Measurements from ENCODE around the gene CTSO.
"Not testable (repeated sequence)": the region's sequence is repeated elsewhere in the genome, so short reads cannot be mapped to it uniquely, and the experiment has no call there.

The CTSO gene

GRCh38 chr4:155899891-155900290 is 53.8 kb downstream of the CTSO start:
- TF ChIP-seq CSDC2 (CRISPR knock-in tag; IDR thresholded peaks at IDR 0.05) (no peak), ISL1 (CRISPR knock-in tag; IDR thresholded peaks at IDR 0.05) (peak; percentile 68)
- no peak for ATAC-seq

GRCh38 chr4:155898371-155898770 is 55.3 kb downstream of the CTSO start:
- not testable (repeated sequence) for ATAC-seq

GRCh38 chr4:155891058-155891457 is 62.6 kb downstream of the CTSO start:
- ATAC-seq: no peak
- TF ChIP-seq PATZ1 (CRISPR knock-in tag; IDR thresholded peaks at IDR 0.05; ENCODE audit: borderline replicate concordance) (no peak), ESRRG (CRISPR knock-in tag; IDR thresholded peaks at IDR 0.05) (no peak)

GRCh38 chr4:155889946-155890345 is 63.7 kb downstream of the CTSO start:
- ATAC-seq: no peak
- TF ChIP-seq CSRNP3 (CRISPR knock-in tag; IDR thresholded peaks at IDR 0.05) (no peak), SNAI2 (CRISPR knock-in tag; IDR thresholded peaks at IDR 0.05) (no peak), ESRRG (CRISPR knock-in tag; IDR thresholded peaks at IDR 0.05) (no peak), ZFP30 (CRISPR knock-in tag; IDR thresholded peaks at IDR 0.05) (no peak), ARNTL (CRISPR knock-in tag; IDR thresholded peaks at IDR 0.05; ENCODE audit: borderline replicate concordance, low read depth) (no peak), ZFP3 (CRISPR knock-in tag; IDR thresholded peaks at IDR 0.05) (no peak), ZNF8 (CRISPR knock-in tag; IDR thresholded peaks at IDR 0.05) (no peak), ISL1 (CRISPR knock-in tag; IDR thresholded peaks at IDR 0.05) (no peak), PATZ1 (CRISPR knock-in tag; IDR thresholded peaks at IDR 0.05; ENCODE audit: borderline replicate concordance) (no peak), TSHZ2 (CRISPR knock-in tag; IDR thresholded peaks at IDR 0.05) (no peak), POU6F1 (CRISPR knock-in tag; IDR thresholded peaks at IDR 0.05; ENCODE audit: borderline replicate concordance, low read depth) (no peak), CSDC2 (CRISPR knock-in tag; IDR thresholded peaks at IDR 0.05) (no peak), RARB (CRISPR knock-in tag; IDR thresholded peaks at IDR 0.05) (no peak), ZNF565 (CRISPR knock-in tag; conservative IDR thresholded peaks at IDR 0.05; ENCODE audit: low read depth) (no peak), TOX (CRISPR knock-in tag; IDR thresholded peaks at IDR 0.05; ENCODE audit: borderline replicate concordance) (no peak)

- TF ChIP-seq ISL1 (CRISPR knock-in tag; IDR thresholded peaks at IDR 0.05) (peak; percentile 78), ZFP3 (CRISPR knock-in tag; IDR thresholded peaks at IDR 0.05) (no peak)
- no peak for ATAC-seq
Observed at GRCh38 chr4:155889031-155889793, 64.5 kb downstream of the CTSO start.

Data from SK-N-SH treated with all-trans-retinoic acid at 6 μM for 48 hours (cell line).